Astrocyte of the hippocampus (primary cell): Measurements from ENCODE around the gene CCL24.
"Not testable (repeated sequence)": the region's sequence is repeated elsewhere in the genome, so short reads cannot be mapped to it uniquely, and the experiment has no call there.

Experiments used
- DNase-seq: peaks from one replicate; pipeline ENCODE4 v3.0.0; 2011; ENCODE audit warnings: low read depth, low spot score

The CCL24 gene, protein sequence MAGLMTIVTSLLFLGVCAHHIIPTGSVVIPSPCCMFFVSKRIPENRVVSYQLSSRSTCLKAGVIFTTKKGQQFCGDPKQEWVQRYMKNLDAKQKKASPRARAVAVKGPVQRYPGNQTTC

DNA sequence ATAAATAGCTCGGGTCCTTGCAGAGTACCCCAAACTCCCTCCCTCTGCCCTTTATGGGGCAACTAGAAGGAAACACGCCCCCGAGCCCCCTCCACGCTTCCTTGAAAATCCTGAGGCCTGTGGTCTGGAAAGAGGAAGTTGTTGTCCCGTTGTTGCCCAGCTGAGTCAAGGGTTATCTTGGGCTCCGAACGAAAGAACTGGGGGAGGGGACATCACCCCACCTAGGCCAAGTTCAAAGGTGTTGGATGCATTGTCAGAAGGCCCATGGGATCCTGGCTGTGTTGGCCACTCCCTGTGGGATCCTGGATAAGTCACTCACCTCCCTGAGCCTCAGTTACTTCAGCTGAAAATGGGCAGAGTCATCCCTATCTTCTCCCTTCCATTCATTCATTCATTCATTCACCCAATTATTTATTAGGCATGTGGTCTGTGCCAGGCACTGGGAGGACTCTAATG is at the start of gene CCL24:
Gene CCL24 (minus strand): TSS at position 26 of the 456 bp plus-strand sequence. CDS start 91 bp downstream, outside the sequence.
- DNase-seq = no peak

DNA sequence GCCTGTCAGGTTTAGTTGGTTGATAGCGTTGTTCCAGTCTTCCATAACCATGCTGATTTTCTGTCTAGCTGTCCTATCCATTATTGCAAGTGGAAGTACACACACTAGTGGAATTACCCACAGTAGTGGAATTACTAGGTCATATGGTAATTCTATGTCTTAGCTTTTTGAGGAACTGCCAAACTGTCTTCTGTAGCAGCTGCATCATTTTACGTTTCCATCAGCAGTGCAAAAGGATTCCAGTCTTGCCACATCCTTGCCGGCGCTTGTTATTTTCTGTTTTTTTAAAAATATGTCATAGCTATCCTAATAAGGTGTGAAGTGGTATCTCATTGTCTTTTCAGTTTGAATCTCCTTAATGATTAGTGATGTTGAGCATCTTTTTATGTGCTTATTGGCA is 48.0 kb upstream of the CCL24 start:
- DNase-seq = no peak

DNA sequence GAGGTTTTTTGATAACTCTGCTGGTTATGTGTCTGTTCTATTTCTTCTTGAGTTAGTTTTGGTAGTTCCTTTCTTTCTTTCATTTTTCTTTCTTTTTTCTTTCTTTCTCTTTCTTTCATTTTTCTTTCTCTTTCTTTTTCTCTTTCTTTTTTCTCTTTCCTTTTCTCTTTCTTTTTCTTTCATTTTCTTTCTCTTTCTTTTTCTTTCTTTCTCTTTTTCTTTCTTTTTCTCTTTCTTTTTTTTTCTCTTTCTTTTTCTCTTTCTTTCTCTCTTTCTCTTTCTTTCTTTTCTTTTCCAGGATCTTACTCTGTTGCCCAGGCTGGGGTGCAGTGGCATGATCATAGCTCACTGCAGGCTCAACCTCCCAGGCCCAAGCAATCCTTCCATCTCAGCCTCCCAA is 44.8 kb upstream of the CCL24 start:
- no peak for DNase-seq

DNA sequence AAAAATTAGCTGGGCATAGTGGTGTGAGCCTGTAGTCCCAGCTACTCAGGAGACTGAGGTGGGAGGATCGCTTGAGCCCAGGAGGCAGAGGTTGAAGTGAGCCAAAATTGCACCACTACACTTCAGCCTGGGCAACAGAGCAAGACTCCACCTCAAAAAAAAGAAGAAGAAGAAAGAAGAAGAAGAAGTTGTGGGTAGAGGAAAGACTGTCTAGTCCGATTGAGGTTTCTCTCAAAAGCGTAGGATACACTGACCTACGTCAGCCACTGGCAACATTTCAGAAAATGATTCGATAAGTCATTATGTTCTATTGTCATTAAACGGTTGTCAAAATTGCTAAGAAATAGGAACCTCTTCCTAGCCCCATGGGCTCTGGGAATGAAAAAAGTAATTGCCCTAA is 42.9 kb upstream of the CCL24 start:
- DNase-seq = no peak

DNA sequence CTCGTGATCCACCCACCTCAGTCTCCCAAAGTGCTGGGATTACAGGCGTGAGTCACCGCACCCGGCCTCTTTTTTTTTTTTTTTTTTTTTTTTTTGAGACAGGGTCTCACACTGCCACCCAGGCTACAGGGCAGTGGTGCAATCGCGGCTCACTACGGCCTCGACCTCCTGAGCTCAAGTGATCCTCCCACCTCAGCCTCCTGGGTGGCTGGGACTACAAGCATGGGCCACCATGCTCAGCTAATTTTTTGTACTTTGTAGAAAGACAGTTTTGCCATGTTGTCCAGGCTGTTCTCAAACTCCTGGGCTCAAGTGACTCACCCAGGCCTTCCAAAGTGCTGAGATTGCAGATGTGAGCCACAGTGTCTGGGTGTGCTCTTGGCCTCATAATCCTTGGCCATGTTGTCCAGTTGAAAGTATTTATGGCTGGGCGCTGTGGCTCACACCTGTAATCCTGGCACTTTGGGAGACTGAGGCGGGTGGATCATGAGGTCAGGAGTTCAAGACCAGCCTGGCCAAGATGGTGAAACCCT is 41.3 kb upstream of the CCL24 start:
- DNase-seq = not testable (repeated sequence)

DNA sequence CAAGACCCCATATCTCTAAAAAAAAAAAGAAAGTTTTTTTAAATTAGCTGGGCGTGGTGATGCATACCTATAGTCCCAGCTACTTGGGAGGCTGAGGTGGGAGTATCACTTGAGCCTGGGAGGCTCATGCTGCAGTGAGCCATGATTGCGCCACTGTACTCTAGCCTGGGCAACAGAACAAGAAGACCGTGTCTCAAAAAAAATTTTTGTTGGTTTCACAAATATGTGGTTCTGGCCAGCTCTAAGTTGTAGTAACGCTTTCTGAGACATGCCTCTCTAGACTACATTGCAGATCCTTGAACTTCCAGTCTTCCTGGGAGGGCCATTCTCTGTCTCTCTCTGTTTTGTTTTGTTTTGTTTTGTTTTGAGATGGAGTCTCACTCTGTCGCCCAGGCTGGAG is 40.6 kb upstream of the CCL24 start:
- DNase-seq = peak; percentile 42

DNA sequence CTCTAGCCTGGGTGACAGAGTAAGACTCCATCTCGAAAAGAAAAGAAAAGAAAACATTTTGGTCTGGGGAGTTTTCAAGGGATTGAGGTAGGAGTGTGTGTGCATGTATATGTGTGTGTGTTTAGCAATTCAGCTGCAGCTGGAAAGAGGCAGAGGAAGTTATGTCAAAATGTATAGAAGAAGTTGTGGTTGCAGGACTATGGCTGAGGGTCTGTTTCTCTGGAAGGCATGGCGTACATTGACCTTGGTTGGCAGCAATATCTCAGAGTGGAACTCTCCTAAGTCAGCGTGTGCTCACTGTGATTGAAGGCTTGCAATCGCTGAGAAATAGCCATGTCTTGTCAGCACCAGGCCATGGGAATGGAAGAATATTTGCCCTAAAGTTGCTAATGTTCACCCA is 36.6 kb upstream of the CCL24 start:
- no peak for DNase-seq

DNA sequence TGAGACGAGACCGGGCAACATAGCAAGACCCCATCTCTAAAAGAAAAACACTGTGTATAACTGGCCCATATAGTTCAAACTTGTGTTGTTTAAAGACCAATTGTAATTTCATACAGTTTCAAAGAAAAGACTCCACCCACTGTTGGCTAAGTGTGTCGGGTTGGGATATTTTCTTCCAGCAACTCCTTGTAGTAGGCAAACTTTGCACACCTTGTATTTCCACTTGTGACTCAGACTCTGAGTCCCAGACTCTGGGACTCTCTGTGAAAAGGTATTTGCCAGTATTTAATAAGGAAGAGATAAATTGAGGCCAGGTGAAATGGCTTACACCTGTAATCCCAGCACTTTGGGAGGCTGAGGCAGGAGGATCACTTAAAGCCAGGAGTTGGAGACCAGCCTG is 36.0 kb upstream of the CCL24 start:
- DNase-seq = no peak

DNA sequence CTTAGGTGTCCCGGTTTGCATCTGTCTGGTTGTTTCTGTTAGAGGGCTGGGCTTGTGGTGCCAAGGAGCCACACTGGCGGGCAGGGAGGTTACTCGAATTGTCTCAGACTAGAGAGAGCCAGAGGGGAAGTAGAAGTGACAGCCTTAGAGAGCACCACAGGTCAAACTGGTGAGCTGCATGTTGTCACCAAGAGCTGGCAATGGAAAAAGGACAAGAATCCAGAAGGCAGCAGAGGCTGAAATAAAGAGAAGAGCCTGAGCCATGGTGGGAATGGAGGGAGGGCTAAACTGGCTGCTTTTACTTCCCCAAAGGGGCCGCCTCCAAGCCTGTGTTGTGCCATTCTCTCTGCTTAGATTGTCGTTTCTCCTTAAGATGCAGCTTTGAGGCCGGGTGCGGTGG is 34.1 kb upstream of the CCL24 start:
- DNase-seq = no peak

DNA sequence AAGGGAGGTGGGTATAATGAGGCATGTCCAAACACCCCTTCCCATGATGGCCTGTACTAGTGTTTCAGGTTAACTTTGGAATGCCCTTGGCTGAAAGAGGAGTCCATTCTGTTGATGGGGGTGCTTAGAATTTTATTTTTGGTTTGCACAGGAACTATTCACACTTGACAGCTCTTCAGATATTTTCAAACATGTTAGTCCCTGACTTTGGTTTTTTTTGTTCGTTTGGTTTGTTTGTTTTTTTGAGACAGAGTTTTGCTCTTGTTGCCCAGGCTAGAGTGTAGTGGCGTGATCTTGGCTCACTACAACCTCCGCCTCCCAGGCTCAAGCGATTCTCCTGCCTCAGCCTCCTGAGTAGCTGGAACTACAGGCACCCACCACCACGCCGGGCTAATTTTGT is 31.5 kb upstream of the CCL24 start:
- not testable (repeated sequence) for DNase-seq

DNA sequence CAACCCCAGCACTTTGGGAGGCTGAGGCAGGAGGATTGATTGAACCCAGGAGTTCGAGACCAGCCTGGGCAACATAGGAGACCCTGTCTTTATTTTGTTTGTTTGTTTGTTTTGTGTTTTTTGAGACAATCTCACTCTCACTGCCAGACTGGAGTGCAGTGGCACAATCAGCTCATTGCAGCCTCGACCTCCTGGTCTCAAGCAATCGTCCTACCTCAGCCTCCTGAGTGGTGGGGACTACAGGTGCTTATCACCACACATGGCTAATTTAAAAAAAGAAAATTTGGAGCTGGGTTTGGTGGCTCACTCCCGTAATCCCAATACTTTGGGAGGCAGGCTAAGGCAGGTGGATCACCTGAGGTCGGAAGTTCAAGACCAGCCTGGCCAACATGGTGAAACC is 30.6 kb upstream of the CCL24 start:
- no peak for DNase-seq

DNA sequence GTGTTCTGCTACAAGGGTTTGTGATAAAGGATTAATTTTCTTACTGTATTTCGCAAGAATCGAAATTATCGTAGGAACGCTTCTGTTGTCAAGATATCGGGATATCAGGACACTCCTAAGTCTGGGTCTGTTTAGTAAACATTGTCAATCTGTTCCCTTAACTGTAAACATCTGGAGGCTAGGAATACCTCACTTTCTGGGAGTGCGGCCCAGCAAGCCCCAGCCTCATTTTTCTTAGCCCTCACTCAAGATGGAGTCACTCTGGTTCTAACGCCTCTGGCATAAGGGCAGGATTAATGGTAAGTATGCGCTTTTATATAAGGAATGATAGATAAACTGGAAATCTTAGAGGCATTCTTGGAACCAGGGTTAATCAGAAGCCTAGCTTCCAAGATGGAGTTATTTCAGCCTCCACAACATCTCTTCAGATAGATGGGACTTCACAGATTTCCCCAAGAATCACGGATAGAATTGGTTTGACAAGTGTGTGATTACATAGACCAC is 30.1 kb upstream of the CCL24 start:
- DNase-seq = no peak

DNA sequence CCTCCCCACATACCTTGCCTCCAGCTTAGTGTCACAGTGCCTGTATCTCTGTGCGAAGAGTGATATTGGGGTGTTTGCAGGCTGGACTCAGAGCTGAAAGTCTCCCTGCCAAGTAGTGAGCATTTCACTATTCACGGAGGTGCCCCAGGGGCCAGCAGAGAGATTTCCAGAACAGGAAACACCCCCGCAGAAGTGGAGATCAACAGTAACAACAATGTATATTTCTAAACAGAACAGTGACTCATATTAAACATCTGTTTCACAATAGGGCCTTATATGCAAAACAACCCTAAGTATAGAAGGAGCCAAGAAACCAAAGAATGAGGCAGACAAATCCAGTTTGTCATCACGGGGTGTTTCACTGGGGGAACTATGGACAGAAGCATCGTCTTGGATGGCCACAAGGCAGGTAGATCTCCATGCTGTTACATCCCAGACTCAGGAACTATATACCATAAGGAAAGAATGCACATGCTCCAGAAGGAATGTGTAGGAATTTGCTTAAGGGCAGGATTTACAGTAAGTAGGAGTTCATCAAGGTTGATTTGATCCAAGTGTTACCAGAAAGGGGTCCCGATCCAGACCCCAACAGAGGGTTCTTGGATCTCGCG is 29.3 kb upstream of the CCL24 start:
- peak; percentile 51 for DNase-seq

DNA sequence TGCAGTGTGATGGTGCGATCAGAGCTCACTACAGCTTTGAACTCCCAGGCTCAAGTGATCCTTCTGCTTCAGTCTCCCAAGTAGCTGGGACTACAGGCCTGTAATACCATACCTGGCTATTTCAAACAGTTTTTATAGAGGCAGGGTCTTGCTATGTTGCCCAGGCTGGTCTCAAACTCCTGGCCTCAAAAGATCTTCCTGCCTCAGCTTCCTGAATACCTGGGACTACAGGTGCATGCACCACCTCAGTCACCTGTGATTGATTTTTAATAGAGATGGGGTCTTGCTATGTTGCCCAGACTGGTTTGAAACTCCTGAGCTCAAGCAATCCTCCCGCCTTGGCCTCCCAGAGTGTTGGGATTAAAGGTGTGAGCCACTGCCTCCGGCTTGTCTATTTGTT is 26.4 kb upstream of the CCL24 start:
- DNase-seq = no peak

DNA sequence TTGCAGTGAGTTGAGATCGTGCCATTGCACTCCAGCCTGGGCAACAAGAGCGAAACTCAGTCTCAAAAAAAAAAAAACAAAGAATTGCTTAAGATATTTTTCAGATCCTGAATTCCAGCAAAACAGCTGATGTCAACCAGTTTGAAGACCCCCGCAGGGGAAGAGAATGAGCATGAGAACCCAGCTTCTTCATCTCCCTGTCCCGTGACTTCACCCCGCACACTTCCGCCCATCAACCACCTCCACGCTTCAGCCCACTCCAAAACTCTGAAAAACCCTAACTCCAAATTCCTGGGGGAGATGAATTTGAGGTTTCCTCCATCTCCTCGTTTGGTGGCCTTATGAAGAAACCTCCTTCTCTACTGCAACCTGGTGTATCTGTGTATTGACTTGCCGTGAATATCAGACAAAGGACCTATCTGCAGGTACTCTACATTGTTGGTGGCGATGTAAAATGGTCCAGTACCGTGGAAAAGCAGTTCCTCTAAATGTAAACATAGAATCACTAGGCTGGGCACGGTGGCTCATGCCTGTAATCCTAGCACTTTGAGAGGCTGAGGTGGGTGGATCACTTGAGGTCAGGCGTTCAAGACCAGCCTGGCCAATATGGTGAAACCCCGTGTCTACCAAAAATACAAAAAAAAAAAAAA is 24.8 kb upstream of the CCL24 start:
- not testable (repeated sequence) for DNase-seq

DNA sequence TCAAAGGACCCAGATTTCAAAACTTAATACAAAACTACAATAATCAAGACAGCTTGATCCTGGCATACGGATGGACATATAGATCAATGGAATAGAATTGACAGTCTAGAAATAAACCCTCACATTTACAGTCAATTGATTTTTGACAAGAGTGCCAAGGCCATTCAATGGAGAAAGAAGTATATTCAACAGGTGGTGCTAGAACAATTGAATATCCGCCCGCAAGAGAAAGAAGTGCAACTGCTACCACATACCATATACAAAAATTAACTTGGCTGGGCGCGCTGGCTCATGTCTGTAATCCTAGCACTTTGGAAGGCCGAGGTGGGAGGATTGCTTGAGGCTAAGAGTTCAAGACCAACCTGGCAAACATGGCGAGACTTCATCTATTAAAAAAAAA is 23.2 kb upstream of the CCL24 start:
- no peak for DNase-seq

DNA sequence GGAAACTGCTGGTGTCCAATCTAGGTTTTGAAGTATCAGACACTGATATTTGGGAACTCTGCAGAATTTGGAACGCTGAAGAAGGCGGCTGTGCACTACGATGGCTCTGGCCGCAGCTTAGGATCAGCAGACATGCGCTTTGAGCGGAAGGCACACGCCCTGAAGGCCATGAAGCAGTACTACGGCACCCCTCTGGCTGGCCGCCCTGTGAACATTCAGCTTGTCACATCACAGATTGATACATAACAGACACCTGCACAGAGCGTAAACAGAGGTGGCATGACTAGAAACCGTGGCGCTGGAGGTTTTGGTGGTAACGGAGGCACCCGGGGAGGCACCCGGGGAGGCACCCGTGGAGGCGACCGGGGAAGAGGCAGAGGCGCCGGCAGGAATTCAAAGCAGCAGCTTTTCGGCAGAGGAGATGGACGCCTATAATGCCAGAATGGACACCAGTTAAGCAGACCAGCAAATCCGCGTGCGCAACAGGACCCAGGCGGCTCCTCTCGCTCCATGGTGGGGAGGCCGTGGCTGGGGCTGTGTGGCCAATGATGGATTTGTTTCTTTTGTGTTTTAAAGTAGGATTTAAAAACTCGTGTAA is 22.2 kb upstream of the CCL24 start:
- no peak for DNase-seq

DNA sequence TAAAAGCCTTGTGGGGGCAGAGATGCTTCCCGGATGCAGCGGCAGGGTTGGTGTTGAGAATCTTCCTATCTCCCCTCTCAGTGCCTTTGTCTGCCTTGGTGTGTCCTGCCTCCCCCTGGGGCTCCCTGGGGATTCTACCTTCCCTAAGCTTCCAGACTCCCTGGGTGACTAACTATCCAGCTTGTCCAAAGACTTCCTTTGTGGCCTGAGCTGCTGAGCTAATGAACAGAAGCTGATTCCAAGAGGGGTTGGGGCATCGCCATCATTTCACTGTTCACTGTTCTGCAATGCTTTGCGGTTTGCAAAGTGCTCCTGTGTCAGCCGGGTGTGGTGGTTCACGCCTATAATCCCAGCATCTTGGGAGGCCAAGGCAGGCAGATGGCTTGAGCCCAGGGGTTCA is 20.1 kb upstream of the CCL24 start:
- DNase-seq = peak; percentile 63

DNA sequence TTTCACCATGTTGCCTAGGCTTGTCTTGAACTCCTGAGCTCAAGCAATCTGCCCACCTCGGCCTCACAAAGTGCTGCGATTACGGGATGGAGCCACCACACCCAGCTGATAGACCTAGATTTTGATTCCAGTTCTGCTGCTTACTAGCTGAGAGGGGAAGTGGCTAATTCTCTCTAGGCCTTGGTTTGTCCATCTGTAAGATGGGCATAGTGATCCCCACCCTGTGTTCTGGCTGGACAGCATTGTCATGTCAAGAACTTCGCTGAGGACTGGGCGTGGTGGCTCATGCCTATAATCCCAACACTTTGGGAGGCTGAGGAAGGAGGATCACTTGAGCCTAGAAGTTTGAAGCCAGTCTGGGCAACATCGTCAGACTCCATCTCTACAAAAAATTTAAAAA is 17.4 kb upstream of the CCL24 start:
- DNase-seq = no peak

DNA sequence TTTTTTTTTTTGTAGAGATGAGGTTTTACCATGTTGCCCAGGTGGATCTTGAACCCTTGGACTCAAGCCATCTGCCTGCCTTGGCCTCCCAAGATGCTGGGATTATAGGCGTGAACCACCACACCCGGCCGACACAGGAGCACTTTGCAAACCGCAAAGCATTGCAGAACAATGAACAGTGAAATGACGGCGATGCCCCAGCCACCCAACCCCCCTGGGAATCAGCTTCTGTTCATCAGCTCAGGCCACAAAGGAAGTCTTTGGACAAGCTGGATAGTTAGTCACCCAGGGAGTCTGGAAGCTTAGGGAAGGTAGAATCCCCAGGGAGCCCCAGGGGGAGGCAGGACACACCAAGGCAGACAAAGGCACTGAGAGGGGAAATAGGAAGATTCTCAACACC is 16.1 kb upstream of the CCL24 start:
- DNase-seq = peak; percentile 83

DNA sequence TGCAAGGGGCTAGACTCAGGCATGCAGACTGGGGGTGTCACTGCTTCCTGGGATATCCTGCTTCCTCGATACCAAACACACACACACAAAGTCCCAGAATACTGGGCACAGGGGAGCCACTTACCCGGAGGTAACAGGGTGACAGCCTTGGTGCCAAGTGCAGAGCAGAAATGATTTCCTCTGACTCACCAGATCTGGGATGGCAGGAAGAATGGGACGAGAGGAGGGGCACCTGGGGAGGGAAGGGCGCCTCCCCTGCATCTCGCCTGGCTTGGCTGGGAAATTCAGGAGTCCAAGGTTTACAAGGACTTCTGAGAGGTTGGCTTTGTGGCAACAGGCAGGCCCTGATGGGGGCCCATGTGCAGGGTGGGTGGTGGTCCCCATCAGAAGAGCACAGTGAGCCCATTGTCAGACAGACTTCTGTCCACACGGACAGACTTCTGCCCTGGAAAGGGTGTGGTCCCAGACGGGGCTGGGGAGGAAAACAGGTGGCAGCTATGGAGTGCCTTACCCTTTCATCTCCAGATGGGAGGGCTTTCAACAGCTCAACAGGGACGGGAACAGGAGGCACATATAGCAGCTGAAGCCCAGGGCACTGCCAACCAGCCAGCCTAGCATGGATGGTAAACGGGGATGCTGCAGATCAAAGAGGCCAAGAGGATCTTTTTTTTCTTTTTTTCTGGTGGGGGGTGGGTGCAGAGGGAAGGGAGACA is 9.7 kb upstream of the CCL24 start:
- DNase-seq = no peak

DNA sequence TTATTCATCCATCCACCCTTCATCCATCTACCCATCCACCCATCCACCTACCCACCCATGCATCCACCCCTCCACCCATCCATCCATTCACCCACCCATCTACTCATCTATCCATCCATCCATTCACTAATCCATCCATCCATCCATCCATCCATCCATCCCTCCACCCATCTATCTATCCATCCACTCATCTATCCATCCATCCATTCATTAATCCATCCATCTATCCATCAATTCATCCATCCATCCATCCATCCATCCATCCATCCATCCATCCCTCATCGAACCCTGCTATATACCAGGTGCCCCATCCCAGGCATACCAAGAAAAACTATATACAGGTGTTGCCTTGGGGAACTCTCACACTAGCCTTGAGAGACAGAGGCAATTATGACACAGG is 7.1 kb upstream of the CCL24 start:
- DNase-seq = no peak
